ENCODE data around the gene BLCAP.

Gene BLCAP

DNA sequence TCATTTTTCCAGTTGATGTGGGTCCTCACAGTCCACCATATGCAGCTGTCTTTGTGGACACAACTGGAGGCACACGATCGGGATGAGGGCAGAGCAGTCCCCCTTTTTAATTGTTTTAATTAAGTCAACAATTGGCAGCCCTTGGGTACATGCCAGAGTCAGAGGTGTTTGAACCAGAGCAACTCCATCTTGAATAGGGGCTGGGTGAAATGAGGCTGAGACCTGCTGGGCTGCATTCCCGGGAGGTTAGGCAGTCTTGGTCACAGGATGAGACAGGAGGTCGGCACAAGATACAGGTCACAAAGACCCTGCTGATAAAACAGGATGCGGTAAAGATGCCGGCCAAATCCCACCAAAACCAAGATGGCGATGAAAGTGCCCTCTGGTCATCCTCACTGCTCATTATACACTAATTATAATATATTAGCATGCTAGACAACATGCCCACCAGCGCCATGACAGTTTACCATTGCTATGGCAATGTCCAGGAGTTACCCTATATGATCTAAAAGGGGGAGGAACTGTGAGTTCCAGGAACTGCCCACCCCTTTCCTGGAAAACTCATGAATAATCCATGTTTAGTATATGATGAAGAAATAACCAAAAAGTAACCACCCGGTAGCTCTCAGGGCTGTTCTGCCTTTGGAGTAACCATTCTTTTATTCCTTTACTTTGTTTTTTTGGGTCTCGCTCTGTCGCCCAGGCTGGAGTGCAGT is 31.8 kb upstream of the BLCAP start:
- Histone ChIP-seq H4K12ac (ENCODE audit: low read depth, low read length) (no peak overlapping the region), H2AK5ac (ENCODE audit: low read length) (peak overlapping the region; percentile 66), H3K36me3 (ENCODE audit: control insufficient read depth in 1 of 2, insufficient read depth in 2 of 2, low read length in 2 of 2) (no peaks in the 10 kb centered on the region), H2BK5ac (ENCODE audit: low read depth, low read length, poor library complexity) (peak overlapping the region; percentile 41), H3K9me3 (ENCODE audit: insufficient read depth, low read depth, low read length) (no peaks in the 10 kb centered on the region), H4K91ac (ENCODE audit: low read depth, low read length) (peak overlapping the region; percentile 92), H3K27me3 (ENCODE audit: insufficient read depth, low read length) (no peaks in the 10 kb centered on the region), H3K79me2 (ENCODE audit: control insufficient read depth, insufficient read depth, low read length, poor library complexity) (peaks cover 2% of the 10 kb centered on the region), H3K27ac (ENCODE audit: low read depth, low read length) (peak overlapping the region; percentile 14), H3K23ac (ENCODE audit: low read length) (no peak overlapping the region), H3K4me2 (ENCODE audit: low read length) (no peak overlapping the region), H3K9ac (ENCODE audit: low read length) (no peak overlapping the region), H2BK12ac (ENCODE audit: low read length) (peak overlapping the region; percentile 92), H3K14ac (ENCODE audit: low read length) (peak overlapping the region; percentile 69), H3K79me1 (ENCODE audit: low read length) (peaks cover 41% of the 10 kb centered on the region), H4K8ac (ENCODE audit: low read depth, low read length) (peak overlapping the region; percentile 71), H3K4me3 (ENCODE audit: low read depth, low read length) (no peak overlapping the region), H2BK120ac (ENCODE audit: insufficient read depth, low read length, poor library complexity) (peak overlapping the region; percentile 93), H3K4me1 (ENCODE audit: control insufficient read depth in 1 of 2, insufficient read depth in 2 of 2, low read length in 2 of 2) (peaks cover 22 to 25% of the 10 kb centered on the region in 2 experiments), H2AFZ (ENCODE audit: insufficient read depth, low read length, poor library complexity) (no peak overlapping the region), H3K18ac (ENCODE audit: low read length) (peak overlapping the region; percentile 63), H3K4ac (ENCODE audit: low read depth, low read length) (peak overlapping the region; percentile 13)
- no CpG with 5 or more reads among the region's 11 CpGs for WGBS (ENCODE audit: extremely low coverage, insufficient coverage, insufficient read length)
- DNase-seq = peak; percentile 75 to 85

DNA sequence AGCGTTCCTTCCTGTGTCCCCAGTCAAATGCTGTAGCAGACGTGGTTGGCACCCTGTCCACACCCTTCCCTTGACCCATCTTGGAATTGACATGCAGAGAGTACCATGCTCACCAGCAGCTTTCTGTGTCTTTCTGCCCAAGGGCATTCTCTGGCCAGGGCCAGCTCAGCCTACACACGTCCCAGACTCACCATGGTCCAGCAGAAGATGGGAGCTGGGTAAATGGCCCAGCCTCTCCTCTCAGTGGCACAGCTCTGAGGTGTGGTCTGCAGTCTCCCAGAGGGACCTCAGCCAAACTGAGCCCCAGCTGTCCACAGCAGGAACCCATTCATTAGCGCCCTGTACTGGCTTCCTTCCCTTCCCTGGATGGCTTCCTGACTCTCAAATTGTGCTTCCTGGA is 31.1 kb upstream of the BLCAP start:
- DNase-seq = no peak
- peak overlapping the region; percentile 61 for H4K8ac ChIP-seq (ENCODE audit: low read depth, low read length)
- H3K18ac ChIP-seq (ENCODE audit: low read length) = peak overlapping the region; percentile 5
- peak overlapping the region; percentile 92 for H2BK12ac ChIP-seq (ENCODE audit: low read length)
- peaks cover 17 to 23% of the 10 kb centered on the region in 2 experiments for H3K4me1 ChIP-seq (ENCODE audit: control insufficient read depth in 1 of 2, insufficient read depth in 2 of 2, low read length in 2 of 2)
- H3K14ac ChIP-seq (ENCODE audit: low read length) = peak overlapping the region; percentile 52
- no peak overlapping the region for H2AFZ ChIP-seq (ENCODE audit: insufficient read depth, low read length, poor library complexity)
- peak overlapping the region; percentile 79 for H2BK120ac ChIP-seq (ENCODE audit: insufficient read depth, low read length, poor library complexity)
- H3K36me3 ChIP-seq (ENCODE audit: control insufficient read depth in 1 of 2, insufficient read depth in 2 of 2, low read length in 2 of 2) = no peaks in the 10 kb centered on the region
- peaks cover 36% of the 10 kb centered on the region for H3K79me1 ChIP-seq (ENCODE audit: low read length)
- no peak overlapping the region for H4K12ac ChIP-seq (ENCODE audit: low read depth, low read length)
- H3K4ac ChIP-seq (ENCODE audit: low read depth, low read length) = peak overlapping the region; percentile 13
- no CpG with 5 or more reads among the region's 4 CpGs for WGBS (ENCODE audit: extremely low coverage, insufficient coverage, insufficient read length)
- no peak overlapping the region for H3K23ac ChIP-seq (ENCODE audit: low read length)
- peak overlapping the region; percentile 8 for H2BK5ac ChIP-seq (ENCODE audit: low read depth, low read length, poor library complexity)
- H3K4me2 ChIP-seq (ENCODE audit: low read length) = no peak overlapping the region
- no peak overlapping the region for H3K27ac ChIP-seq (ENCODE audit: low read depth, low read length)
- no peak overlapping the region for H3K9ac ChIP-seq (ENCODE audit: low read length)
- H3K79me2 ChIP-seq (ENCODE audit: control insufficient read depth, insufficient read depth, low read length, poor library complexity) = peaks cover 2% of the 10 kb centered on the region
- peak overlapping the region; percentile 89 for H4K91ac ChIP-seq (ENCODE audit: low read depth, low read length)
- no peaks in the 10 kb centered on the region for H3K9me3 ChIP-seq (ENCODE audit: insufficient read depth, low read depth, low read length)
- no peak overlapping the region for H3K4me3 ChIP-seq (ENCODE audit: low read depth, low read length)
- peak overlapping the region; percentile 16 for H2AK5ac ChIP-seq (ENCODE audit: low read length)
- no peaks in the 10 kb centered on the region for H3K27me3 ChIP-seq (ENCODE audit: insufficient read depth, low read length)

- peak overlapping the region; percentile 63 for H3K4ac ChIP-seq (ENCODE audit: low read depth, low read length)
- H3K36me3 ChIP-seq (ENCODE audit: control insufficient read depth in 1 of 2, insufficient read depth in 2 of 2, low read length in 2 of 2) = no peaks in the 10 kb centered on the region
- H2AK5ac ChIP-seq (ENCODE audit: low read length) = peak overlapping the region; percentile 16
- peak overlapping the region; percentile 94 for H3K18ac ChIP-seq (ENCODE audit: low read length)
- H3K14ac ChIP-seq (ENCODE audit: low read length) = peak overlapping the region; percentile 87
- H3K27me3 ChIP-seq (ENCODE audit: insufficient read depth, low read length) = no peaks in the 10 kb centered on the region
- H3K4me2 ChIP-seq (ENCODE audit: low read length) = no peak overlapping the region
- no peak overlapping the region for H3K23ac ChIP-seq (ENCODE audit: low read length)
- no peaks in the 10 kb centered on the region for H3K9me3 ChIP-seq (ENCODE audit: insufficient read depth, low read depth, low read length)
- no peak overlapping the region for H3K4me3 ChIP-seq (ENCODE audit: low read depth, low read length)
- no peak overlapping the region for H3K27ac ChIP-seq (ENCODE audit: low read depth, low read length)
- no peak overlapping the region for H4K12ac ChIP-seq (ENCODE audit: low read depth, low read length)
- DNase-seq = no peak
- H3K79me1 ChIP-seq (ENCODE audit: low read length) = peaks cover 31% of the 10 kb centered on the region
- H3K4me1 ChIP-seq (ENCODE audit: control insufficient read depth in 1 of 2, insufficient read depth in 2 of 2, low read length in 2 of 2) = peaks cover 13 to 20% of the 10 kb centered on the region in 2 experiments
- H2AFZ ChIP-seq (ENCODE audit: insufficient read depth, low read length, poor library complexity) = no peak overlapping the region
- peaks cover 2% of the 10 kb centered on the region for H3K79me2 ChIP-seq (ENCODE audit: control insufficient read depth, insufficient read depth, low read length, poor library complexity)
- no peak overlapping the region for H3K9ac ChIP-seq (ENCODE audit: low read length)
- peak overlapping the region; percentile 49 for H4K8ac ChIP-seq (ENCODE audit: low read depth, low read length)
- peak overlapping the region; percentile 92 for H2BK12ac ChIP-seq (ENCODE audit: low read length)
- H2BK120ac ChIP-seq (ENCODE audit: insufficient read depth, low read length, poor library complexity) = peak overlapping the region; percentile 79
- peak overlapping the region; percentile 80 for H2BK5ac ChIP-seq (ENCODE audit: low read depth, low read length, poor library complexity)
- no CpG with 5 or more reads among the region's 4 CpGs for WGBS (ENCODE audit: extremely low coverage, insufficient coverage, insufficient read length)
- H4K91ac ChIP-seq (ENCODE audit: low read depth, low read length) = peak overlapping the region; percentile 89
Measured at GRCh38 chr20:37558306-37558705, 30.6 kb upstream of the BLCAP start.

- Histone ChIP-seq H3K23ac (ENCODE audit: low read length) (no peak overlapping the region), H3K79me2 (ENCODE audit: control insufficient read depth, insufficient read depth, low read length, poor library complexity) (peaks cover 2% of the 10 kb centered on the region), H3K4me2 (ENCODE audit: low read length) (no peak overlapping the region), H3K4me1 (ENCODE audit: control insufficient read depth in 1 of 2, insufficient read depth in 2 of 2, low read length in 2 of 2) (peaks cover 9 to 16% of the 10 kb centered on the region in 2 experiments), H3K79me1 (ENCODE audit: low read length) (peaks cover 16% of the 10 kb centered on the region), H3K4me3 (ENCODE audit: low read depth, low read length) (no peak overlapping the region), H3K18ac (ENCODE audit: low read length) (no peak overlapping the region), H4K12ac (ENCODE audit: low read depth, low read length) (no peak overlapping the region), H3K36me3 (ENCODE audit: control insufficient read depth in 1 of 2, insufficient read depth in 2 of 2, low read length in 2 of 2) (no peaks in the 10 kb centered on the region), H3K4ac (ENCODE audit: low read depth, low read length) (no peak overlapping the region), H3K14ac (ENCODE audit: low read length) (no peak overlapping the region), H3K27me3 (ENCODE audit: insufficient read depth, low read length) (no peaks in the 10 kb centered on the region), H2BK120ac (ENCODE audit: insufficient read depth, low read length, poor library complexity) (no peak overlapping the region), H4K91ac (ENCODE audit: low read depth, low read length) (peak overlapping the region; percentile 39), H3K9ac (ENCODE audit: low read length) (no peak overlapping the region), H2AK5ac (ENCODE audit: low read length) (no peak overlapping the region), H3K9me3 (ENCODE audit: insufficient read depth, low read depth, low read length) (no peaks in the 10 kb centered on the region), H4K8ac (ENCODE audit: low read depth, low read length) (no peak overlapping the region), H2AFZ (ENCODE audit: insufficient read depth, low read length, poor library complexity) (no peak overlapping the region), H2BK5ac (ENCODE audit: low read depth, low read length, poor library complexity) (no peak overlapping the region), H3K27ac (ENCODE audit: low read depth, low read length) (no peak overlapping the region), H2BK12ac (ENCODE audit: low read length) (peak overlapping the region; percentile 3)
- no peak for DNase-seq
- WGBS (ENCODE audit: extremely low coverage, insufficient coverage, insufficient read length) = no CpG with 5 or more reads among the region's 6 CpGs
Measured at GRCh38 chr20:37556538-37556937, 28.9 kb upstream of the BLCAP start.
